ENCODE measurements around the gene PAPSS1. TPM values are rescaled to one million over a fixed set of nuclear protein-coding genes. Genes with fewer than 3 reads are reported as not detected.

The PAPSS1 gene
- total and polyA plus RNA-seq, 10 of the 15 experiments (the other 5 are each of a cell fraction or from before 2014, with no cell fraction given), result 22.6 to 73.0 (median 30.6) TPM

DNA sequence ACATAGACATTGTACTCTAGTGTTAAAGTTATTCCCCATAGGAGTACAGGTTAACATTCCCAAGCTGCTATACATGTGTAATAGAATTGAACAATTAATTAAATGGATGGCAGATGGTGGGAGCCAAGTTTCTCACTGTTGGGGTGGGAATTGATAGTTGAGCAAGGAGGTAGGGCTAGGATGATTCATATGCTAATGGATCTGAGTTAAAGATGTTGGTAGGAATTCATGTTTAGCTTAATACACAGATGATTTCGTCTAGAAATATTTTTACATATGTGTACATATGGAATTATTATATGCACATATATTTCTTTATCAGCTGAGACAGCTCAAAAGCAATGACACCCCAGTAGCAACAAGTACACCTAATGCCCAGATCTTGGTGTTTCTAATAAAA, 26.1 kb upstream of the PAPSS1 start:
- H4K20me1 ChIP-seq (ENCODE audit: control insufficient read depth, insufficient read depth), result no peaks in the 10 kb centered on the region
- H3K79me2 ChIP-seq (ENCODE audit: control insufficient read depth, insufficient read depth, low read length), result no peaks in the 10 kb centered on the region
- no peaks in the 10 kb centered on the region for H3K4me1 ChIP-seq (ENCODE audit: control insufficient read depth, insufficient read depth, low read length)
- no peak overlapping the region for H3K4me2 ChIP-seq (ENCODE audit: control insufficient read depth, insufficient read depth)
- POLR2A ChIA-PET, result no interaction called here
- H3K27ac ChIP-seq (ENCODE audit: control insufficient read depth, insufficient read depth), result no peak overlapping the region
- no peaks in the 10 kb centered on the region; the same call in 2 of the 3 replicates for H3K9me3 ChIP-seq (replicated peaks; ENCODE audit: control insufficient read depth, insufficient read depth, low read length)
- SMC1A ChIA-PET (ENCODE audit: uncharacterized antibody, unreplicated experiment), result interaction anchor here (1.2 to 1.3 kb wide), 2 partner anchors 28 to 334 kb away, joined by 3 read pairs; no protein-coding TSS in a partner anchor
- H3K36me3 ChIP-seq (ENCODE audit: control insufficient read depth in 2 of 2, insufficient read depth in 2 of 2, low read length in 1 of 2), result no peaks in the 10 kb centered on the region
- no peak overlapping the region for H2AFZ ChIP-seq (ENCODE audit: control insufficient read depth, low read depth, low read length)
- DNase-seq (ENCODE audit: low read depth, low spot score) (no peak), ATAC-seq (no peak), FAIRE-seq (no peak)
- intact Hi-C loops (cut with micrococcal nuclease; ENCODE audit: unreplicated experiment), result no loop called here
- WGBS (ENCODE audit: insufficient coverage, insufficient replicate concordance, low lambda C conversion rate, missing lambda C conversion rate), result 0% methylated on average over 1 of the region's 1 CpG
- BruUV-seq (replicated peaks), result no TSS peak
- H3K27me3 ChIP-seq (replicated peaks in 1 of 2; ENCODE audit: control insufficient read depth in 2 of 2, insufficient read depth in 2 of 2, low read length in 1 of 2), result no peaks in the 10 kb centered on the region
- CTCF ChIA-PET, result interaction anchor here (2.0 to 3.2 kb wide), 2 partner anchors 9 to 12 kb away, joined by 10 to 16 read pairs; no protein-coding TSS in a partner anchor
- in situ Hi-C loops (cut with MboI), result loop anchor here (25.0 kb wide), 1 partner anchor 709 kb away; the partner anchor contains the start of gene DKK2
- H3K9ac ChIP-seq (ENCODE audit: control insufficient read depth, insufficient read depth, low read length), result no peak overlapping the region
- no peak overlapping the region for H3K4me3 ChIP-seq
- RAD21 ChIA-PET (ENCODE audit: unreplicated experiment), result no interaction called here
- TF ChIP-seq, protein P1, sequence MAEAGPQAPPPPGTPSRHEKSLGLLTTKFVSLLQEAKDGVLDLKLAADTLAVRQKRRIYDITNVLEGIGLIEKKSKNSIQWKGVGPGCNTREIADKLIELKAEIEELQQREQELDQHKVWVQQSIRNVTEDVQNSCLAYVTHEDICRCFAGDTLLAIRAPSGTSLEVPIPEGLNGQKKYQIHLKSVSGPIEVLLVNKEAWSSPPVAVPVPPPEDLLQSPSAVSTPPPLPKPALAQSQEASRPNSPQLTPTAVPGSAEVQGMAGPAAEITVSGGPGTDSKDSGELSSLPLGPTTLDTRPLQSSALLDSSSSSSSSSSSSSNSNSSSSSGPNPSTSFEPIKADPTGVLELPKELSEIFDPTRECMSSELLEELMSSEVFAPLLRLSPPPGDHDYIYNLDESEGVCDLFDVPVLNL (IDR thresholded peaks at IDR 0.05; ENCODE audit: low read depth, low read length), result no peak
- TF ChIP-seq RBBP5 (conservative IDR thresholded peaks at IDR 0.05) (no peak), CHD4 (IDR thresholded peaks at IDR 0.05) (no peak), PML (IDR thresholded peaks at IDR 0.05; ENCODE audit: low read length) (no peak), POU2F2 (IDR thresholded peaks at IDR 0.05; ENCODE audit: borderline replicate concordance, low read depth, low read length) (no peak), MYC (IDR thresholded peaks at IDR 0.05; ENCODE audit: insufficient read depth, insufficient read length, insufficient replicate concordance, low read length, severe bottlenecking) (no peak)
- TF ChIP-seq, protein P2, sequence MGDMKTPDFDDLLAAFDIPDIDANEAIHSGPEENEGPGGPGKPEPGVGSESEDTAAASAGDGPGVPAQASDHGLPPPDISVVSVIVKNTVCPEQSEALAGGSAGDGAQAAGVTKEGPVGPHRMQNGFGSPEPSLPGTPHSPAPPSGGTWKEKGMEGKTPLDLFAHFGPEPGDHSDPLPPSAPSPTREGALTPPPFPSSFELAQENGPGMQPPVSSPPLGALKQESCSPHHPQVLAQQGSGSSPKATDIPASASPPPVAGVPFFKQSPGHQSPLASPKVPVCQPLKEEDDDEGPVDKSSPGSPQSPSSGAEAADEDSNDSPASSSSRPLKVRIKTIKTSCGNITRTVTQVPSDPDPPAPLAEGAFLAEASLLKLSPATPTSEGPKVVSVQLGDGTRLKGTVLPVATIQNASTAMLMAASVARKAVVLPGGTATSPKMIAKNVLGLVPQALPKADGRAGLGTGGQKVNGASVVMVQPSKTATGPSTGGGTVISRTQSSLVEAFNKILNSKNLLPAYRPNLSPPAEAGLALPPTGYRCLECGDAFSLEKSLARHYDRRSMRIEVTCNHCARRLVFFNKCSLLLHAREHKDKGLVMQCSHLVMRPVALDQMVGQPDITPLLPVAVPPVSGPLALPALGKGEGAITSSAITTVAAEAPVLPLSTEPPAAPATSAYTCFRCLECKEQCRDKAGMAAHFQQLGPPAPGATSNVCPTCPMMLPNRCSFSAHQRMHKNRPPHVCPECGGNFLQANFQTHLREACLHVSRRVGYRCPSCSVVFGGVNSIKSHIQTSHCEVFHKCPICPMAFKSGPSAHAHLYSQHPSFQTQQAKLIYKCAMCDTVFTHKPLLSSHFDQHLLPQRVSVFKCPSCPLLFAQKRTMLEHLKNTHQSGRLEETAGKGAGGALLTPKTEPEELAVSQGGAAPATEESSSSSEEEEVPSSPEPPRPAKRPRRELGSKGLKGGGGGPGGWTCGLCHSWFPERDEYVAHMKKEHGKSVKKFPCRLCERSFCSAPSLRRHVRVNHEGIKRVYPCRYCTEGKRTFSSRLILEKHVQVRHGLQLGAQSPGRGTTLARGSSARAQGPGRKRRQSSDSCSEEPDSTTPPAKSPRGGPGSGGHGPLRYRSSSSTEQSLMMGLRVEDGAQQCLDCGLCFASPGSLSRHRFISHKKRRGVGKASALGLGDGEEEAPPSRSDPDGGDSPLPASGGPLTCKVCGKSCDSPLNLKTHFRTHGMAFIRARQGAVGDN (IDR thresholded peaks at IDR 0.05), result no peak
- TF ChIP-seq, protein P3, sequence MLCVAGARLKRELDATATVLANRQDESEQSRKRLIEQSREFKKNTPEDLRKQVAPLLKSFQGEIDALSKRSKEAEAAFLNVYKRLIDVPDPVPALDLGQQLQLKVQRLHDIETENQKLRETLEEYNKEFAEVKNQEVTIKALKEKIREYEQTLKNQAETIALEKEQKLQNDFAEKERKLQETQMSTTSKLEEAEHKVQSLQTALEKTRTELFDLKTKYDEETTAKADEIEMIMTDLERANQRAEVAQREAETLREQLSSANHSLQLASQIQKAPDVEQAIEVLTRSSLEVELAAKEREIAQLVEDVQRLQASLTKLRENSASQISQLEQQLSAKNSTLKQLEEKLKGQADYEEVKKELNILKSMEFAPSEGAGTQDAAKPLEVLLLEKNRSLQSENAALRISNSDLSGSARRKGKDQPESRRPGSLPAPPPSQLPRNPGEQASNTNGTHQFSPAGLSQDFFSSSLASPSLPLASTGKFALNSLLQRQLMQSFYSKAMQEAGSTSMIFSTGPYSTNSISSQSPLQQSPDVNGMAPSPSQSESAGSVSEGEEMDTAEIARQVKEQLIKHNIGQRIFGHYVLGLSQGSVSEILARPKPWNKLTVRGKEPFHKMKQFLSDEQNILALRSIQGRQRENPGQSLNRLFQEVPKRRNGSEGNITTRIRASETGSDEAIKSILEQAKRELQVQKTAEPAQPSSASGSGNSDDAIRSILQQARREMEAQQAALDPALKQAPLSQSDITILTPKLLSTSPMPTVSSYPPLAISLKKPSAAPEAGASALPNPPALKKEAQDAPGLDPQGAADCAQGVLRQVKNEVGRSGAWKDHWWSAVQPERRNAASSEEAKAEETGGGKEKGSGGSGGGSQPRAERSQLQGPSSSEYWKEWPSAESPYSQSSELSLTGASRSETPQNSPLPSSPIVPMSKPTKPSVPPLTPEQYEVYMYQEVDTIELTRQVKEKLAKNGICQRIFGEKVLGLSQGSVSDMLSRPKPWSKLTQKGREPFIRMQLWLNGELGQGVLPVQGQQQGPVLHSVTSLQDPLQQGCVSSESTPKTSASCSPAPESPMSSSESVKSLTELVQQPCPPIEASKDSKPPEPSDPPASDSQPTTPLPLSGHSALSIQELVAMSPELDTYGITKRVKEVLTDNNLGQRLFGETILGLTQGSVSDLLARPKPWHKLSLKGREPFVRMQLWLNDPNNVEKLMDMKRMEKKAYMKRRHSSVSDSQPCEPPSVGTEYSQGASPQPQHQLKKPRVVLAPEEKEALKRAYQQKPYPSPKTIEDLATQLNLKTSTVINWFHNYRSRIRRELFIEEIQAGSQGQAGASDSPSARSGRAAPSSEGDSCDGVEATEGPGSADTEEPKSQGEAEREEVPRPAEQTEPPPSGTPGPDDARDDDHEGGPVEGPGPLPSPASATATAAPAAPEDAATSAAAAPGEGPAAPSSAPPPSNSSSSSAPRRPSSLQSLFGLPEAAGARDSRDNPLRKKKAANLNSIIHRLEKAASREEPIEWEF (IDR thresholded peaks at IDR 0.05; ENCODE audit: insufficient replicate concordance, low read depth, low read length), result no peak
- TF ChIP-seq, protein P4, sequence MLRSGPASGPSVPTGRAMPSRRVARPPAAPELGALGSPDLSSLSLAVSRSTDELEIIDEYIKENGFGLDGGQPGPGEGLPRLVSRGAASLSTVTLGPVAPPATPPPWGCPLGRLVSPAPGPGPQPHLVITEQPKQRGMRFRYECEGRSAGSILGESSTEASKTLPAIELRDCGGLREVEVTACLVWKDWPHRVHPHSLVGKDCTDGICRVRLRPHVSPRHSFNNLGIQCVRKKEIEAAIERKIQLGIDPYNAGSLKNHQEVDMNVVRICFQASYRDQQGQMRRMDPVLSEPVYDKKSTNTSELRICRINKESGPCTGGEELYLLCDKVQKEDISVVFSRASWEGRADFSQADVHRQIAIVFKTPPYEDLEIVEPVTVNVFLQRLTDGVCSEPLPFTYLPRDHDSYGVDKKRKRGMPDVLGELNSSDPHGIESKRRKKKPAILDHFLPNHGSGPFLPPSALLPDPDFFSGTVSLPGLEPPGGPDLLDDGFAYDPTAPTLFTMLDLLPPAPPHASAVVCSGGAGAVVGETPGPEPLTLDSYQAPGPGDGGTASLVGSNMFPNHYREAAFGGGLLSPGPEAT (IDR thresholded peaks at IDR 0.05; ENCODE audit: low read depth), result no peak
- TF ChIP-seq, protein P5, sequence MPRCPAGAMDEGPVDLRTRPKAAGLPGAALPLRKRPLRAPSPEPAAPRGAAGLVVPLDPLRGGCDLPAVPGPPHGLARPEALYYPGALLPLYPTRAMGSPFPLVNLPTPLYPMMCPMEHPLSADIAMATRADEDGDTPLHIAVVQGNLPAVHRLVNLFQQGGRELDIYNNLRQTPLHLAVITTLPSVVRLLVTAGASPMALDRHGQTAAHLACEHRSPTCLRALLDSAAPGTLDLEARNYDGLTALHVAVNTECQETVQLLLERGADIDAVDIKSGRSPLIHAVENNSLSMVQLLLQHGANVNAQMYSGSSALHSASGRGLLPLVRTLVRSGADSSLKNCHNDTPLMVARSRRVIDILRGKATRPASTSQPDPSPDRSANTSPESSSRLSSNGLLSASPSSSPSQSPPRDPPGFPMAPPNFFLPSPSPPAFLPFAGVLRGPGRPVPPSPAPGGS (IDR thresholded peaks at IDR 0.05; ENCODE audit: borderline replicate concordance, insufficient read depth, low read depth, low read length, poor library complexity, severe bottlenecking), result no peak
